HG03439 (cell line): ENCODE results near the gene TAGLN.
"Not testable (repeated sequence)": the region's sequence is repeated elsewhere in the genome, so short reads cannot be mapped to it uniquely, and the experiment has no call there.

Source experiments
- ATAC-seq: cut with Tn5 transposase; IDR thresholded peaks from one replicate; pipeline ENCODE4 v1.9.1; 2021; ENCODE audit warnings: mild to moderate bottlenecking, moderate library complexity; ENCODE audit not compliant: unreplicated experiment

Gene TAGLN

GRCh38 chr11:117180661-117181585, 18.2 kb upstream of the TAGLN start:
- no peak for ATAC-seq

GRCh38 chr11:117181586-117182550, 17.3 kb upstream of the TAGLN start:
- no peak for ATAC-seq

GRCh38 chr11:117182551-117182935, 16.6 kb upstream of the TAGLN start:
- no peak for ATAC-seq

GRCh38 chr11:117183178-117183577, 16.0 kb upstream of the TAGLN start:
- not testable (repeated sequence) for ATAC-seq

GRCh38 chr11:117183724-117184349, 15.3 kb upstream of the TAGLN start:
- no peak for ATAC-seq

GRCh38 chr11:117185736-117186430, 13.3 kb upstream of the TAGLN start:
- ATAC-seq: no peak

- ATAC-seq: no peak
These were observed 12.8 kb upstream of the TAGLN start for GRCh38 chr11:117186431-117186761.

- ATAC-seq: no peak
These were observed 12.2 kb upstream of the TAGLN start for GRCh38 chr11:117187007-117187406.

GRCh38 chr11:117187428-117187798, 11.8 kb upstream of the TAGLN start:
- ATAC-seq: no peak

- no peak for ATAC-seq
These were observed 11.2 kb upstream of the TAGLN start for GRCh38 chr11:117187799-117188481.

- no peak for ATAC-seq
These were observed 10.5 kb upstream of the TAGLN start for GRCh38 chr11:117188620-117189081.

GRCh38 chr11:117189191-117189940, 9.8 kb upstream of the TAGLN start:
- ATAC-seq: no peak

- no peak for ATAC-seq
These were observed 9.1 kb upstream of the TAGLN start for GRCh38 chr11:117189941-117190544.

GRCh38 chr11:117191680-117192400, 7.3 kb upstream of the TAGLN start:
- ATAC-seq: no peak

- no peak for ATAC-seq
These were observed 6.7 kb upstream of the TAGLN start for GRCh38 chr11:117192401-117192875.

GRCh38 chr11:117193130-117194020, 5.8 kb upstream of the TAGLN start:
- no peak for ATAC-seq

GRCh38 chr11:117194267-117194666, 4.9 kb upstream of the TAGLN start:
- ATAC-seq: no peak
